GM18519 (cell line): ENCODE measurements around the gene RBBP4.
"Not testable (repeated sequence)": the region's sequence is repeated elsewhere in the genome, so short reads cannot be mapped to it uniquely, and the experiment has no call there.

Source experiments
- ATAC-seq: cut with Tn5 transposase; IDR thresholded peaks from one replicate; pipeline ENCODE4 v1.9.1; 2021; ENCODE audit warnings: mild to moderate bottlenecking, moderate library complexity; ENCODE audit not compliant: unreplicated experiment, low FRiP score

RBBP4 gene

DNA sequence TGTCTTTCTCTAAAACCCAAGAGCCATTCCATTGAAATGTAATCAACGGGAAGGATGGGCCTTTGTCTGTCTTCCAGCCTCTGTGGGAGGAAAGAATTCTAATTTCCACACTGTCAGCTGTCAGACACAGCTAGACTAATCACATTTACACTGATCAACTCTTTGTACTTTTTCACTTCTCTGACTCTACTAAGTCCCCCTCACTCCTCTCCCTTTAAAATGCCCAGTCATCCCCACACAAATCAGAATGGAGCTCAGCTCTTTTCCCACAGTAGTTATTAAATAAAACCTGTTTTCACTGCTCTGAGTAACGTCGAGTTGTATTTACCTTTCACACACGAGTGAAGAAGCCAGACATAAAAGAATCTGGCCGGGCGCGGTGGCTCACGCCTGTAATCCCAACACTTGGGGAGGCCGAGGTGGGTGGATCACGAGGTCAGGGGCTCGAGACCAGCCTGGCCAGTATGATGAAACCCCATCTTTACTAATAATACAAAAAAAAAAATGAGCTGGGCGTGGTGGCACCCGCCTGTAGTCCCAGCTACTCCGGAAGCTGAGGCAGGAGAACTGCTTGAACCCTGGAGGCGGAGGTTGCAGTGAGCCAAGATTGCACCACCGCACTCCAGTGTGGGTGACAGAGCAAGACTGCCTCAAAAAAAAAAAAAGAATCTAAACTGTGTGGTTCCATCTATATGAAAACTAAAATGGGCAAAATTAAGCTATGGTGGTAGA lies 13.9 kb upstream of the RBBP4 start:
- no peak for ATAC-seq

DNA sequence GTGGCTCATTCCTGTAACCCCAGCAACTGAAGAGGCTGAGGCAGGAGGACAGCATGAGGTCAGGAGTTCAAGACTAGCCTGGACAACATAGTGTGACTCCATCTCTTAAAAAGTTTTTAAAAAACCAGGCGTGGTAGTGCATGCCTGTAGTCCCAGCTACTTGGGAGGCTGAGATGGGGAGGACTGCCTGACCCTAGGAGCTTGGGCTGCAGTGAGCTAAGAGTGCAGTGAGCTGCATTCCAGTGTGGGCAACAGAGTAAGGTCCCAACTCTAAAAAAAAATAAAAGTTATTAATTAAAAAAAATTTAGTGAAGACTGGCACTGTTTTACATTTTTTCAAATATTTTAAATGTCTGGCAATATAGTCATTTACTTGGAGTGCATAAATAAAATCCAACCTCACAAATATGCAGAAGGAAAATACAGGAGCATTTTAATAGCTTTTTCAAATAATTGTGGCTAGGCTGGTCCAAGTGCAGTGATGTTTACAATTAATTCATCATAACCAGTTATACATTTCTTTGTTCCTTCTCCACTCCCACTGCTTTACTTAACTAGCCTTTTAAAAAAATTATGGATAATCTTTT lies 11.4 kb upstream of the RBBP4 start:
- no peak for ATAC-seq

GRCh38 chr1:32642292-32642827 lies 8.6 kb upstream of the RBBP4 start:
- ATAC-seq = not testable (repeated sequence)

DNA sequence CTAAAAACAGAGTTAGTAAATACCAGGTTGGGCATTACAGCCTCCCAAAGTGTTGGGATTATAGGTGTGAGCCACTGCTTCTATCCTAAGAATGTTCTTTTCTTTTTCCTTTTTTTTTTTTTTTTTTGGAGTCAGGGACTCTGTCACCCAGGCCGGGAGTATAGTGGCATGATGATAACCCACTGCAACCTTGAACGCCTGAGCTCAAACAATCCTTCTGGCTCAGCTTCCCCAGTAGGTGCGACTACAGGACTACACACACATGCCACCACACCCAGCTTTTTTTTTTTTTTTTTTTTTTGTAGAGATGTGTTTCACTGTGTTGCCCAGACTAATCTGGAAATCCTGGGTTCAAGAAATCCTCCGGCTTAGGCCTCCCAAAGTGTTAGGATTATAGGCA lies 6.6 kb upstream of the RBBP4 start:
- ATAC-seq = no peak

DNA sequence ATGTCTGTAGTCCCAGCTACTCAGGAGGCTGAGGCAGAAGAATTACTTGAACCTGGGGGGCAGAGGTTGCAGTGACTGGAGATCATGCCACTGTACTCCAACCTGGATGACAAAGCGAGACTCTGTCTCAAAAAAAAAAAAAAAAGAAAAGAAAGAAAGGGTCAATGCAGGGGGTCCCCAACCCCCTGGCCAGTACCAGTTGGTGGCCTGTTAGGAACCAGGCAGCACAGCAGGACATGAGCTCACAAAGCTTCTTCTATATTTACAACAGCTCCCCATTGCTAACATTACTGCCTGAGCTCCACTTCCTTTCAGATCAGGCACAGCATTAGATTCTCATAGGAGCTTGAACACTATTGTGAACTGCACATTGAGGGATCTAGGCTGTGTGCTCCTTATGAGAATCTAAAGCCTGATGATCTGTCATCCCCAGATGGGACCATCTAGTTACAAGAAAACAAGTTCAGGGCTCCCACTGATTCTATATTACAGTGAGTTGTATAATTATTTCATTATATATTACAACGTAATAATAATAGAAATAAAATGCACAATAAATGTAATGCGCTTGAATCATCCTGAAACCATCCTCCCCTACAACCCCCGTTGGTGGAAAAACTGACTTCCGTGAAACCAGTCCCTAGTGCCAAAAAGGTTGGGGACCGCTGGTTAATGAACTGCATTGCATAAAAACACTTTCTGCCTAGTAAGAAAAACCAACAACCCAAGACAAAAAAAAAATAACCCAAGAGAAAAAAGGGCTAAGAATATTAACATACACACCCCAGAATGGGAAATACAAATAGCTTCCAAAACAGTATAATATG lies 3.5 kb upstream of the RBBP4 start:
- no peak for ATAC-seq

GRCh38 chr1:32650248-32650751 lies 708 bp upstream of the RBBP4 start, which contains the start of gene ZBTB8OS:
Gene ZBTB8OS, minus strand, starts transcription at chr1:32650550. Its CDS starts 21 bp downstream, at chr1:32650529.
- ATAC-seq = peak; percentile 41

DNA sequence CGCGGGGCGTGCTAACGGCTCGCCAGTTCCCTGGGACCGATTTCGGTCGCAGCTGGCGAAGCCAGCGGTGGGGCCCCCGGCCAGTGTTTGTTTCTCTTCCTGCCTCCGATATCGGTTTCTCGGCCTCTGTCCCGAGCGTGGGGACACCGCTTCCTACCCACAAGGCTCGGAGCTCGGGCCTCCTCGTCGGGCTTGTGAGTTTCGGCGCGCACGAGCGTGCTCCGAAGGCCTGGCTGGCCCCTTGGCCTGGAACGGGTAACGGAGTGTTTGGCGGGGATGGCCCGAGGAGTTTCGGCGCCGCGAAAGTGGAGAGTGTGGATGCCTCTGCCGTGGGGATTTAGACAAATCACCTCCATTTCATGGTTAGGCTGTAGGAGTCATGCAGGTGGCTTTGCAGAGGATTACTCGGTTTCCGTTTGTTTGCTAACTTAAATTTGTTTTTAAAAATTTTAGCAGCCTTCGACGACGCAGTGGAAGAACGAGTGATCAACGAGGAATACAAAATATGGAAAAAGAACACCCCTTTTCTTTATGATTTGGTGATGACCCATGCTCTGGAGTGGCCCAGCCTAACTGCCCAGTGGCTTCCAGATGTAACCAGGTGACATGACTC lies 559 bp downstream of the RBBP4 start:
- no peak for ATAC-seq

GRCh38 chr1:32652244-32652962 lies 1.4 kb downstream of the RBBP4 start:
- no peak for ATAC-seq

DNA sequence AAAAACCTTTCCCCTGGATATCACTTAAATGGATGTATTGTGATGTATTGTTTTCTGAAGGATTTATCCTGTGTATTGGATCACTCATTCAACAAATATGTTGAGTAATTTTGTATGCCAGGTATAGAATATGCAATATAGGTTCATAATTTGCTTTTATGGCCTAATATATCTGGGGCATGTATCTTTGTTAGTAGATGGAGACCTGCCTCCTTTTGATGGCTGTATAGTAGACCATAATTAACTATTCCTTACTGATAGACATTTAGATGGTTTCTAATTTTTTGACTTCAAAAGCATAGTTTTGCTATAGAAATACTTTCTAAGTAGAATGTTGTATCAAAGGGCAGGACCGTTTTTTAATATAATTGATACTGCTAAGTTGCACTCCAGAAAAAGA lies 8.6 kb downstream of the RBBP4 start:
- ATAC-seq = no peak

DNA sequence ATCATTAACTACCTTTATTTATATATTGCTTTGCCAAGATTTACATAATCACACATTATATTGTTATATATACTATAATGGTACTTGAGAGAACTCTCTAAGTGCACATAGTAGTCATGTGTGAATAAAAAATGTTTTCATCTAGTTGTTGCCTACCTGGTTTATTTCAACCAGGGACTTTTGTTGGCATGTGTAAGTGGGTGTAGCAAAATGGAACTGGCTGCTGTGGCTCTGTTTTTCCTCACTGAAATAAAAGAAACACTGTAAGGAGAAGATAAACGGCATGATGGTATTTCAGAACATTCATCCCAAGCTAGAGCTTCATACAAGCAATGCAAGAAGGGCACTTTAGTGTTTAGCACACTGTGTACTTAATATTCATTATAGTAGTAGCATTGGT lies 14.9 kb downstream of the RBBP4 start:
- ATAC-seq = no peak

- ATAC-seq = no peak
These were observed 16.0 kb downstream of the RBBP4 start for GRCh38 chr1:32666901-32667566.

DNA sequence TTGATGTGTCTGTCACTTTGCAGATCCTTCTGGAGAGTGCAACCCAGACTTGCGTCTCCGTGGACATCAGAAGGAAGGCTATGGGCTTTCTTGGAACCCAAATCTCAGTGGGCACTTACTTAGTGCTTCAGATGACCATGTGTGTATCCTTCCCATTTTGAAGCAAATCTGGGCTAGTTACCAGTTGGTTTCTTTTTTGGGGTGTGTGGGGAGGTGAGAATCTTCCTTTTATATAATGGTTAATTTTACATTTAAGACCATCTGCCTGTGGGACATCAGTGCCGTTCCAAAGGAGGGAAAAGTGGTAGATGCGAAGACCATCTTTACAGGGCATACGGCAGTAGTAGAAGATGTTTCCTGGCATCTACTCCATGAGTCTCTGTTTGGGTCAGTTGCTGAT lies 17.7 kb downstream of the RBBP4 start:
- ATAC-seq = not testable (repeated sequence)

DNA sequence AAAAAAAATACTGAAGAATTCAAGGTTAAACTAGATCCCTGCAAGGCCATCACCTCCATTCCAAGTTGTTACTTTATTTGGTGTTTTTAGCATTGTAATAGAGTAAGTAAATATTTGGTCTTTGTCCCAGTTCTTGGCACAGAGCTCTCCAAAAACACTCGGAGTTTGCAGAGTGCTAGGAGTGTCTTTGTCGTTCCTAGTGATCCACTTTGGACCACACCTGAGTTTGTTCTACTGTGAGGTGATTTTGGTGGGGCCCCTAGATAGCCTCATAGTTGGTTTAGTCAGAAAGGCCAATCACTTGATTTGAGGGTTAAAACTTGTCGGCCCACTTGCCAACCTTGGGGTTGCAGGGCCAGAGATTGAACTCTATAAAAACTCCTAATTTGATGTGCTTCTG lies 25.9 kb downstream of the RBBP4 start:
- no peak for ATAC-seq

GRCh38 chr1:32679993-32680392 lies 29.0 kb downstream of the RBBP4 start:
- not testable (repeated sequence) for ATAC-seq

DNA sequence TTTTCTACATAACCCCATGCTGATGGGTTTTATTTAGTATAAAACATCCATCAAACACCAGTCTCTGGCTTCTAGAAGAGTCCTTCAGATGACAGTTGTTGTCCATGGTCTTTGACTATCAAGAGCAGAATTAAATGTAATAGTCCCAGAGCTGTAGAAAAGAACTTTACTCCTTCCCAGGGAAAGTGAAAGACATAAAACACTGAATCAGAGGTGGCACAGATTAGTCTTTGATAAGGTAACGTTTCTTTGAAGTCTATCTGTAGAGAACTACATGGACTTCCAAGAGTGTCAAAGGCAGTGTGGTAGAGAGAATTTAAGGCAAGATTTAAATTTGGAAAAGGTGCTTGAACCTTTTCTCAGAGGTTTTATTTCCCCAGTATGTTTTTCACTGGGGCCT lies 29.6 kb downstream of the RBBP4 start:
- ATAC-seq = no peak

GRCh38 chr1:32681509-32681908 lies 30.5 kb downstream of the RBBP4 start:
- no peak for ATAC-seq

DNA sequence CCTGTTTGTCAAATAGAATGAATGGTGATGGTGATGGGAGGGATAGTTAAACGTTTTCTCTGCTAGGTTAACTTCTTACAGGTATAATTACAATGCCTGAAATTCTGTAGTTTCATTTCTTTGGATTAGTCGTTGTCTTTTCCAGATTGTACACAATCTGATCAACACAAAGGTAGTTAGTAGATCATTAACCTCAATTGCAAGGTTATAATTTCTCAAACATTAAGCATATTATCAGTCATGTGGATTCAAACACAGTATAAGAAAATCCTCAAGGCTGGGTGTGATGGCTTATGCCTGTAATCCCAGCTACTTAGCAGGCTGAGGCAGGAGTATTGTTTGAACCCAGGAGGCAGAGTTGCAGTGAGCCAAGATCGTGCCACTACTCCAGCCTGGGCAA lies 31.0 kb downstream of the RBBP4 start:
- no peak for ATAC-seq

DNA sequence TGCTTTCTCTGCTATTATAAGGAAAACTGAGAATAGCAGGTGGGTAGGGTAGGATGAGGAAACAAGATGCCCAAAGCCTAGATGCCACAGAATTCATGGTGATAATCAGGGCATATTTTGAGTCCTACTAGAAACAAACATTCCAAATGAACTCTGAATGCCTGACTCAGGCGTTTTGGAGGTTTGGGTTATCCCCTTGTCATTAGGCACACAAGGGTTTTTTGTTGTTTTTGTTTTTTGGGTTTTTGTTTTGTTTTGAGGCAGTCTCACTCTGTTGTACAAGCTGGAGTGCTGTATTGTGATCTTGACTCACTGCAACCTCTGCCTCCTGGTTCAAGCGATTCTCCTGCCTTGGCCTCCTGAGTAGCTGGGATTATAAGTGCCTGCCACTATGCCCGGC lies 32.4 kb downstream of the RBBP4 start:
- ATAC-seq = no peak

DNA sequence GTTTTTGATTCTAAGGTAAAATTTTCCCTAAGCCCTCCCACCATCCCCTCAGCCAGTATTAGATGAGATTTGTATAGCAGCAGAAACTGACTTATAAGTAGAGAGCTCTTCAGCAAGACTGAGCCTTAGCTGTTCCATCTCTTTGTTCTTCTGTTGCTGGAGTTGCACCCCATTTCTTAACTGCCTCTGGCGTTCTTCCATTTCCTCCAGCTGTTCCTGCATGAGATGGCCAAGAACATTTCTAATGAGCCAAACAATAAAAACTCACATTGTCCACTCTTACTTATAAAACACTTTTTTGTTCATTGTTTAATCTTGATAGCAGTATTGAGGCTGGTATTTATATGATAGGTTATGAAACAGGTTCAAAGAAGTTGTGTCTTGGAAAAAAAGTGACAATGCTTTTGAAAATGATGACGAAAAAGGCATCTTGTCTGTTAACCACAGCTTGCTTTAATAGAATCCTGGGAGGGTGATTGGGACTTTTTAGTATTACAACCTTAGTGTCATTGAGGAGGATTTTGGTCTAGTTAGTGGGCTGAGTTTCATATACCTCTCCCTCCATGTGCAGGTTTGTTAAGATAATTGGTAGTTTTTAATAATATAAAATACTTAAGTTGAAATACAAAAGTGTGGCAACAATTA lies 33.3 kb downstream of the RBBP4 start:
- ATAC-seq = no peak
